Measurements from ENCODE around the gene CCDC85C. TPM values are rescaled to one million over a fixed set of nuclear protein-coding genes. Genes with fewer than 3 reads are reported as not detected.
A peak's percentile ranks its signal among the peaks of the same experiment; 100 is the strongest.

CCDC85C gene
- total RNA-seq, 1 donor = 2.9 TPM

GRCh38 chr14:99624971-99625370 is 21.0 kb upstream of the CCDC85C start:
- H3K4me3 ChIP-seq (ENCODE audit: low read depth, low read length) = no peak overlapping the region
- no peak for TF ChIP-seq CTCF (IDR thresholded peaks at IDR 0.05; ENCODE audit: insufficient read depth, low read length)
- no peak for DNase-seq (ENCODE audit: low read depth)

- TF ChIP-seq CTCF (IDR thresholded peaks at IDR 0.05; ENCODE audit: insufficient read depth, low read length) = no peak
- no peak for DNase-seq (ENCODE audit: low read depth)
- H3K4me3 ChIP-seq (ENCODE audit: low read depth, low read length) = no peak overlapping the region
These were observed 20.0 kb upstream of the CCDC85C start for GRCh38 chr14:99624024-99624423.

GRCh38 chr14:99621948-99622347 is 17.9 kb upstream of the CCDC85C start:
- no peak for DNase-seq (ENCODE audit: low read depth)
- no peak for TF ChIP-seq CTCF (IDR thresholded peaks at IDR 0.05; ENCODE audit: insufficient read depth, low read length)
- no peak overlapping the region for H3K4me3 ChIP-seq (ENCODE audit: low read depth, low read length)

- peak; percentile 42 for DNase-seq (ENCODE audit: low read depth)
- H3K4me3 ChIP-seq (ENCODE audit: low read depth, low read length) = no peak overlapping the region
- TF ChIP-seq CTCF (IDR thresholded peaks at IDR 0.05; ENCODE audit: insufficient read depth, low read length) = no peak
These were observed 16.1 kb upstream of the CCDC85C start for GRCh38 chr14:99619835-99620834.

DNA sequence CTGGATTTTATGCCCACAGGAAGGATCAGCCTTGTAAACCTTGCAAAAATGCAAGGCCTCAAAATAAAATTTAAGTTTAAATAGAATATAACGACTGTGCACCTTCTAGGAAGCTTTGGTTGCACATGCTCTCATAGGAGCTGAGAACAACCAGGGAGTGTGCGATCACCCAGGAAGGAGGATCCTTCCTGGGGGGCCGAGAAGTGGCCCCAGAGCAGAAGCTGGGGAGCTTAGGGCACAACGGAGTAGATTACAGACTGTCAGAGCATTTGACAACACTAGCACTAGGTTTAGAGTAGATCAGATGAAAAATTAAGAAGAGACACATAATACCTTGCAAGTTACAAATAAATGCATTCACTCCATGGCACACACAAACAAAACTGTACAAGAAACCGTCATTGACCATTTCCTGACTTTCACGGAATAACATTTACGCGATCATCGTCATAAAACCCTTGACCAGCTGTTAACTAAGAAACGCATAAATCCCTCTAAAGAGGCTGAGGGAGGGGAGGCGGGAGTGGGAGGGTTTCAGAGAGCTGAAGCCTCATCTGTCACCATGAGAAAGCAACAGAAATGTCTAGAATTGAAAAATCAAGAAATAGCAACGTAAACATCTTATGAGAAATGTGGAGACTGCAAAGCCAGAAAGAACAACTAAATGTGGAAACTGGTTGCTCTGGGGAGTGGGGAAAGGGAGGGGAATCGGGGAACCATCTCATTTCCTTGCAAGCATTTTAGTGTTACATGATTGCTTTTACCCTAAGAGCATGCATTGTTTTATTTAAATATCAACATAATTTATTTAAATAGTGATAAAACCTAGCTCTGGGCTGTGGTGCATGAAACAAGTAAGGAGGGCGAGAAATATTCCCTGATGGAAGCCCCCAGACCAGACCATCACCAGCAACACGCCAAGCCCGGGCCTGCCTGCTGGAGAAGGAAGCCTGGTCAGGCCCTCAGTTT is 13.1 kb upstream of the CCDC85C start:
- no peak for TF ChIP-seq CTCF (IDR thresholded peaks at IDR 0.05; ENCODE audit: insufficient read depth, low read length)
- no peak for DNase-seq (ENCODE audit: low read depth)
- H3K4me3 ChIP-seq (ENCODE audit: low read depth, low read length) = no peak overlapping the region

- peak; percentile 31 for DNase-seq (ENCODE audit: low read depth)
- no peak for TF ChIP-seq CTCF (IDR thresholded peaks at IDR 0.05; ENCODE audit: insufficient read depth, low read length)
- no peak overlapping the region for H3K4me3 ChIP-seq (ENCODE audit: low read depth, low read length)
These were observed 11.6 kb upstream of the CCDC85C start for GRCh38 chr14:99615497-99616157.
